Activated CD4-positive, CD25-positive, alpha-beta regulatory T cell treated with anti-CD3 and anti-CD28 coated beads, Interleukin-2, amount 50 U/mL, for 24 hours (primary cell): ENCODE measurements around the gene WFDC5.

Experiments used
- ATAC-seq, 2 donors: fragments of 150-1000 bp; cut with Tn5 transposase; one replicate each; pipeline ENCODE4 v1.10.0; 2021; ENCODE audit warnings: mild to moderate bottlenecking in 1 of 2, moderate library complexity in 1 of 2

WFDC5 gene

DNA sequence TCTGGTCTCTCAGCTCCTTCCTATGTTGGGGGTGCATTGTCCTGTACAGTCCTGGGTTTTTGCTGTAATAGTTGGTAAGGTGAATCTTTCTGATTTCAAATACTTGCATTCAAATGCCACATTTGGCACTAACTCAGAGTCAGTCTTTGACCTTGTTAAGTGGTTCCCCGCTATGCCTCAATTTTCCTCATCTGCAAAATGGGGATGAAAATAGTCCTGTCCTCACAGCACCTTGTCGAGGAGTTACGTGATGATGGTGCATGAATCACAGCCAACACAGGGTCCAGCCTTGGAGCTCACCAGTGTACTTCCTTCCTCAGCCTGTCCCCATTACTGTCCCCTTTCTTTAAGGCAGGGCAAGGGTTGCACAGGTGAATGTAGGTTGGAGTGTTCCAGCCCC is 1.1 kb downstream of the WFDC5 start:
- ATAC-seq, result no peak

DNA sequence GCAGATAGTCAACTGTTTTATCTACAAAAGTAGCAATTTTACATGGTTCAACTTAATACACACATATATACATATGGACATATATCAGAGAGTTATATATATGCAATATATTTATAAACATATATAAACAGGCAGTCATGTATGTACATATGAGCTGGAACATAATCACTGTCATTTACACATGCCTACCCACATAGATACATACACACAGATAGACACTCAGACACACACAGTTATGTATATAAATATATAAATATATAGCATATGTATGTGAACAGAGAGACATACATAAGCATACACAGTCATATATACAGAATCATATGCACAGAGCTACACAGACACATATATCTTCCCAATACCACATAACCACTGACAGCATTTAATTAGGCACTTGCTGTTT is 2.2 kb downstream of the WFDC5 start:
- ATAC-seq, result no peak

DNA sequence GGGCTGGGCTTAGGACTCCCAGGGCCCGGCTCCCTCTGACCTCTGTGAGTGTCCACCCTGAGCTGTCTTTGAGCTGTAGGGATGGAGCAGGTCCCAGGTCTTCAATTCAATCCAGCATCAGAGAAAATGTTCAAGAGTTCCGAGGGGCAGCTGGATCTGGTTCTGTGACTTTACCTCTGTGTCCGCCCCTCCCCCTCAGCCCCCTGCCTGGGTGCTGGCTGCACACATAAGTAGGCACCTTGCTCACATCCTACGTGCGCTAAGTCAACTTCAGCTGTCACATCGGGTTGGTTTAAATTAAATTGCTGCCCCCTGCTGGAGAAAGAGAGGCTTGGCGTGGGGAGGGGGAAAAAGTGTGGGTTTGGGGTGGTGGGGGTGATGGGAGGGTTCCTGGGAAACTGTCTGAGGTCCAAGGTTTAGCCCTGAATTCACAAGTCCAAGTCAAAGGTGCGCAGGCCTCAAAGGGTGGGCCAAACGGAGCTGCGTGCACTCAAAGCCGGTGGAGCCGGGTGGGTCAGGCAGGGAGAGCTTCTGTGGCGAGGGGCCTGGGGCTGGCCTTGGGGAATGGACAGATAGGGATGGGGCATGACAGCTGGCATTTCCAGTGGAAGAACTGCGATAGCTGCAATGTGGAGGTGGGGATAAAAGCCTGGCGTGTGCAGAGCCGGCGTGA is 3.0 kb downstream of the WFDC5 start:
- no peak for ATAC-seq

DNA sequence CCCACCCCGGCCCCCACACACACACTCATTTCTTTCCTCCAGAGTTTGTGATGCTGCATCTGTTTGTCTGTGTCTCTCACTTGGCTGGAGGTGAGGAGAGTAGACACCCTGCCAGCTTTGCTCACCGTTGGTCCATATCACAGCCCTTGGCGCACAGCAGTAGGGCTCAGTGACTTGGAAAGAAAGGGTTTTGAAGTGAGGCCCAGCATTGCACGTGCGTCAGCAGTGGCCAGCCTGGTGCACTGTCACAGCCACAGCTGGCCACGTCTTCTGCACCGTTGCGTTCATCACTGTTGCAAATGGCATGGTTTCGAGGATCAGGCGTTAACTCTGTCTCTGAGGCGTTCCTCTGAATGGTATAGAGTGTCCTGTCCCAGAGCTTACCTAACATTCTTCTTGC is 3.7 kb downstream of the WFDC5 start:
- no peak for ATAC-seq

DNA sequence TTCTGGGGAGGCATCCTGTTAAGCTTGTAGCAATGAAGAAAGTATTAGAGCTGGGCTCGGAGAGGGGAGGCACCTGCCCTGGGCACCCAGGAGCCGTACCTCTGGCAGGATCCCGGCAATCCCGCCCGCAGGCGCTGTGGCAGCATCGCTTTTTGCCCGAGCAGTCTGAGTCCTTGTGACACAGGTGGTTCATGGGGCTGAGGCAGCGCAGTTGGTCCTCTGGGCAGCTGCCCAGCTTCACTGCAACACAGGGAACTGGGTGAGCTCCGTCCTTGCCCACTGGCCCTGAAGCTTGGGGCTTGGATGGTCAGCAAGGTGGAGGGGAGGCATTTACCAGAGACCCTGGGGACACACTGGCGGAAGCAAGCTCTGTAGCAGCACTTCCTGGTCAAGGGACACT is 4.7 kb downstream of the WFDC5 start:
- no peak for ATAC-seq

DNA sequence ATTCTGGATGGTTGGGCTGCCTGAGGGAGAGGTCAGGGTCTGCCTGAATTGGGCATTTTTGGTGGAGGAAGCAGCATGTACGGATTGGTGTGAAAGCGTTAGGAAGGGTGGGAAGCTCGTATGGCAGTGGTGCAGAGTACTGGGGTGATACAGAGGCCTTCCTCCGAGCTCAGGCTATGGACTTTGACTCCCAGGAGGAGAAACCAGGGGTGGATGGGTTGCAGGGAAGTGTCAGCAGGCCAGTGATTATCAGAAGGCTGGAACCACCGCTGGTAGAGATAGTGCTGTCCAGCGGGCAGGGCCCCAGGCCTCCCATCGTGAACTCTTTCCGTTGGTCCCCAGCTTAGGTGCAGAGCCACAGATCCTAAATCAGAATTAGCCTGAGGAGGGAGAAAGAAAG is 5.3 kb downstream of the WFDC5 start:
- ATAC-seq, result no peak

DNA sequence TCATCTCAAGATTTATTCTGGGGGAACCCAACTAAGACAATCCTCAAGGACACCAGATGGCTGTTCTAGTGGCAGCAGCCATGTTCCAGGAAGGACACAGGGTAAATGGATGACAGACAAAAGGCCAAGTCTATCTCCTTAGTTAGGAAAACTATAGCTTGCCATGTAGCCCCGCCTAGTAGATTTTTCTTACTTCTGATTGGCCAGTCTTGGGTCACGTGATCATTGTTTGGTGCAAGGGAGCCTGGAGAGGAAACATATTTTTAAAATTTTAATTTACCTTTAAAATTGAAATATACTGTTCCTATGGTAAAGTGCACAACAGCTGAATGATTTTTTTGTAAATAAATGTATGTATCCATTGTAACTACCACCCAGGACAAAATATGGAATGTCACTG is 9.7 kb downstream of the WFDC5 start:
- ATAC-seq, result no peak

DNA sequence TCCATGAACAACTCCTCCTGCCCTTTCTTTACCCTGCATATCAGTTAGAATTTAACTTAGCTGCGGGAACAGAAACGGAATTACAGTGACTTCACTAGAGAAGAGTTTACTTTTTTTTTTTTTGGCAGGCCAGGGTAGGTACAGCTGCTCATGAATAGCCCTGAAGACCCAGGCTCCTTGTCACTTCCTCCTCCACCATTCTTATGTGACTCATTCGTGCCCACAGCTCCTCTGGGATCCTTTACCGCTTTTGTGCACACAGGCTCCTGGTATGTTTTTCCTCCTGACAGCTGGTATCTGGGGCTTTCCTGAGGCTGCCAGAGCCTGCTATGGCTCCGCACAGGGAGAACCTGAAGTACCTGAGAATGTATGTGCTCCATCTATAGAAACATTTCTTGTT is 10.2 kb downstream of the WFDC5 start:
- ATAC-seq, result no peak

DNA sequence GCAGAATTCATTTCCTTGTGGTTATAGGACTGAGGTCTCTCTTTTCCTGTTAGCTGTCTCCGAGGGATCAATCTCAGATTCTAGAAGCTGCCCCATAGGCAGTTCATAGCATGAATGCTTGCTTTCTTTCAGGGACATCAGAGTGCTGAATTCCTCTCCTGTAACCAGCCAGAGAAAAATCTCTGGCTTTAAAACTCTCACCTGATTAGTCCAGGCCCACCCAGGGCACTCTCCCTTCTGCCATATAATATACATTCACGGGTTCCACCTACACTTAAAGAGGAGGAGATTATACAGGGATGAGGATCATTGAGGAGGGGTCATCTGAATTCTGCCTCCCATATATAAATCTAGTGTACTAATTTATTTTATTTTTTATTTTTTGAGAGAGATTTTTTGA is 11.9 kb downstream of the WFDC5 start:
- ATAC-seq, result no peak

DNA sequence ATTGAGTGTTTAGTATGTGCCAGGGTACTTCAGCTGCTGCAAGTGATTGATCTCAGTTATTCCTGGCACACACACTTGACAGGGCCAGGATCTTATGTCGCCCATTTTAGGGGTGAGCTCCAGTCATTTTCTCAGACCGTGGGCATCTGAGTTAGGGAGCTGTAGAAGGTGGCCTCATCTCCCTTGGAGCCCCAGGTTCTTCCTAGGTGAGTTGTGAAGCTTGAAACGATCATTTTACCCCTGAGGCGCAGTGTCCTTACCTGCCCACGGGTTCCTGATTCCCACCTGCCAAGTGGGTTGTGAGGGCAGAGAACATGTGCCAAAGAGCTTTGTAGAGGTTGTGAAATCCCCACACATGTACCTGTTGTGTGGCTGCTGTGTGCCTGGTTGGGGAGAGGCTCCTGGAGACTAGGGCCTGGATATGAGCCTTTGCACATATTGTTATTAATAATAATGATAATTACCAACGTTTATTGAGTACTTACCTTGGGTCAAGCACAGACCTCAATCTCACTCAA is 13.6 kb downstream of the WFDC5 start:
- ATAC-seq, result no peak

DNA sequence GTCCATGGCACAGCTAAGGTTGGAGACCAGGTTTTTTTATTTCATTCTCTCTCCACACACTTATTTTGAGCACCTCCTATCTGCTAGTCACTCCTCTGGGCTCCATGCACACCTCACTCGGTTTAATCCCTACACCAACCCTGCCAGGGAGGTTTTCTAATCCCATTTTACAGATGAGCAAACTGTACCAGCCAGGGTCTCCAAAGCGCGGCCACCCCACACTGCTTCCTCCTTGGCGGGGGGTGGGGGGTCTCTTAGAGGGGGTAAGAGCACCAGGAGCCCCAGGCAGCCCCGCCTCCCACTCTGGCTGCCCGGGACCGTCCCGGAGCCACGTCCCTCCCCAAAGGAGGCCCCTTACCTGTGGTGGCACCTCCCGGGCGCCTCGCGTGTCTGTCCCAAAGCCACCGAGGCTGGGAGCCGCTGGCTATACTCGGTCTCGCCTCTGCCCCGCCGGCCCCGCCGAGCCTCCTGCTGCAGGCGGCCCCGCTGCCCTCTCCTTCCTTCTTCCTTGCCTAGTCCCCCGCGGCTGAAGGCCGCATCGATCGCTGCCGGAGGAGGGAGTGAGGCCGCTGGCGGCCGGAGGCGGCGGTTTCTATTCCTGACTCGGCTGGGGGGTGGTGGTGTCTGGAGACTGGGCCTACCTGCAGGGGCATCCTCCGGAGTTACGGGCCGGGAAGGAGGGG is 14.3 kb downstream of the WFDC5 start, which contains the start of gene KCNS1:
Gene KCNS1, minus strand, starts transcription at position 565 of the 683 bp plus-strand sequence. CDS start 1,891 bp downstream, outside the sequence.
- ATAC-seq, result no peak

DNA sequence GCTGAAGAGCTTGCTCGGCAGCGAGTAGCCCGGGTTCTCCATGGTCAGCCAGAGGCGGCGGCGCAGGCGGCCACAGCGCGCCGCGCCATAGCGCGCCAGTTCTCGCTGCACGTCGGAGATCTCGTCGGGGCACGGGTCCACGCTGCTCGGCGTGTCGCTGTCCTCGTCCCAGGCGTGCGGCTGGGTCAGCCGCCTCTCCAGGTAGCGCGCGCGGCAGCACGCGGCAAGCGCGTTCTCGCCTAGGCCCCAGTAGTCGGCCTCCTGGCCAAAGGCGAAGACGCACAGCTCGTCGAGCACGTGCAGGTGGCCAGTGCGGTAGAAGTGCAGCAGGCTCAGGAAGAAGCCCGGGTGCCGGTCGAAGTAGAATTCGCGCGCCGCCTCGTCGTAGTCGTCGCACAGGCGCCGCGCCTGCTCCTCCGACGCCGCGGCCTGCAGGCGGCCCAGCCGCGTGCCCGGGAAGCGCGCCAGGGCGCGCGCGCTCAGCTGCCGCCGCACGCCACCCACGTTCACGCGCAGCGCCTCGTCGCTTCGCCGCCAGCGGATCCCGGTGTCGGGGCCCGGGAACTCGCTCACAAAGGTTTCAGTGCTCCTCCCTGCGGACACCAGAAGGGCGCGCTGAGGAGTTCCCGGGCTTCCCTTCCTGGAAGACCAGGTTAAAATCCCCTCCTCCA is 16.7 kb downstream of the WFDC5 start:
- ATAC-seq, result peak in 1 of 2 donors; percentile 12

DNA sequence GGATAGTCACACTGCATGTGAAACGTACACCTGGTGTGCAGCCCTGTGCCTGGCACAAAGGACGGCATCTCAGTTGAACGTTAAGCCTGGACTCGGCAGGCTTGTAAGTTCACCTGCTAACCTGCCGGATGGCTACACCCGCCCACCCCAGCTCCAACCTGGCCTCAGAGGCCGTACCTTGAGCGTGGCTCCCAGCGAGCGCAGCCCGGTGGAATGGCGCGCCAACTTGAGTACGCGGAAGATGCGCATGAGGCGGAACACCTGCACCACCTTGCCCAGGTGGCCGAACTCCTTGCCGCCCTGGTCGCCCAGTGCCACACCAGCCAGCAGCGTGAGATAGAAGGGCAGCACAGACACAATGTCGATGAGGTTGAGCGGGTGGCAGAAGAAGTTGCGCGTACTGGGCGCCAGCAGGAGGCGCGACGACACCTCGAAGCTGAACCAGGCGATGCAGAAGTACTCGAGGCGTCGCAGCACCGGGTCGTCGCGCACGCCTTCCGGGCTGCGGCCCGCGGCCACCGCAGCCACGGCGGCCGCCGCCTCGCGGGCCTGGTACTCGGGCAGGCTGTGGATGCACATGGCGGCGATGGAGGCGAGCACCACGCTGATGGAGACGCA is 17.4 kb downstream of the WFDC5 start:
- ATAC-seq, result peak; percentile 29 to 41

DNA sequence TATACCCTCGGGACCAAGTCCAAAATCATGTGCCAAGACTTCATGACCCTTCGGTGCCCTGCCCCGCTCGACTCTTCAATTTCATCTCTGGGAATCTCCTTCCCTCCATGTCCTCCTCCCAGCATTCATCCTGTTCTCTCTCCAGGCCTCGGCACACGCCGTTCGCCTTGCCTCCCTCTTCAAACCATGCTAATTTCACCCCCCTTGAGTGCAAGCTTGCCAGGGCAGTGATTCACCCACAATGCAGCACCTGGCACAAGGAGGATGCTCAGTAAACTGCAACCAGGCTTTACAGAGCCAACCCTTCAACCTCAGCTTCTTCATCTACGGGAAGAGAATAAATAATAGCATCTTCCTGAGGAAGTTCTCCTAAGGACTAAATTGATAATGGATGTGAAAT is 18.2 kb downstream of the WFDC5 start:
- no peak for ATAC-seq

DNA sequence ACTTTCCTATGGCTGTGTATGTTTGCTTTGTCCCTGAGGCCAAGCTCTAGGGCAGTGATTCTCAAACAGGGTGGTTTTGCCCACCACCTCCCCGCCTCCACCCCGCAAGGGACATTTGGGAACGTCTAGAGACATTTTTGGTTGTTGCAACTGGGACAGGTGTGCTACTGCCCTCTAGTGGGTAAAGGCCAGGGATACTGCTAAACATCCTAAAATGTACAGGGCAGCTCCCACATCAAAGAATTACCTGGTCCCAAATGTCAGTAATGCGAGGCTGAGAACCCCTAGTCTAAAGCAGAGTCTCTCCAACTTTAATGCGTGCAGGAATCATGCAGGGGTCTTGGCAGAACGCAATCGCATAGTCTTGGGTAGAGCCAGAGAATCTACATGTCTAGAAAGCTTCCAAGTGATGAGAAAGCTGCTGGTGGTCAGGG is 19.2 kb downstream of the WFDC5 start:
- ATAC-seq, result peak; percentile 51

DNA sequence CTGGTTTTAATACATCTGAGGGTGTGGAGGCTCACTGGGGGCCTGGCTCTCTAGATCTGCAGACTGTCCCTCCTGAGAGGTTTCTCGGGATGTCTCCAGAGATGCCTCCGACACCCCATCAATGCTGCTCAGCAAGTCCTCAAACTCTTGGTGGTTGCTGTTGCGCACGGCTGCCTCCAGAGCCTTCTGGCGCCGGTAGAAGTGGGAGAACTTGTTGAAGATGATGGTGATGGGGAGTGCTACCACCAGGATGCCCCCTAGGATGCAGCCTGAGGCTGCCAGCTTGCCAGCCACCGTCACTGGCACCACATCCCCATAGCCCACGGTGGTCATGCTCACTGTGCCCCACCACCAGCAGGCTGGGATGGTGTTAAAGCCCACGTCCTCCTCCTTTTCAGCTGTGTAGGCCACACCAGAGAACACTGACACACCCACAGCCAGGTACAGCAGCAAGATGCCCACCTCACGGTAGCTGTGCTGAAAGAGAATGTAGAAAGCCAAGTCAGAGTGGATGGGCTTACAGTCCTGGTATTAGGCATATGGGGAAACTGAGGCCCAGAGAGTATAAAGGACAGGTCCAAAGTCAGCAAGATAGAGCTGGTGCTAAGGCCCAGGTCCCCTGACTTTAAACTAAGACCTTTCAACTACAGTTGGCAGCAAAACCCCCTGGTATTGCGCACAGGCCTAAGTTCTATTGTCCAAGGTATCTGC is 20.0 kb downstream of the WFDC5 start:
- ATAC-seq, result no peak

DNA sequence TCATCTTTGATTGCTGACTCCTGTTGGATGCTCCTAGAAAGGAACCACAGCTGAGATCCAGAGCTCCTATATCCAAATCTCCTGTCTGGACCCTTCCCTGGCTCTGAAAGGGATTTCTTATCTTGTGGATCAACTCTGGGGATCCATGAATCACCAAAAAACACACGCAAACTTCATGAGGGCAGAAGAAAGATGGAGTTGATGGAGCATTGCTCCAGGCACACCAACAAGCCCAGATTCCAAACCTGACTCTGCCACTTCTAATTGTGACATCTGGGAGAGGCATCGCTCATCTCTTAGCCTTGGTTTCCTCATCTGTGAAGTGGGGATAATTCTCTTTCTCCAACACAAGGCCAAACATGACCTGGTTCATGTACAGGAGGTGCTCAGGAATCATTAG is 20.8 kb downstream of the WFDC5 start:
- ATAC-seq, result no peak

DNA sequence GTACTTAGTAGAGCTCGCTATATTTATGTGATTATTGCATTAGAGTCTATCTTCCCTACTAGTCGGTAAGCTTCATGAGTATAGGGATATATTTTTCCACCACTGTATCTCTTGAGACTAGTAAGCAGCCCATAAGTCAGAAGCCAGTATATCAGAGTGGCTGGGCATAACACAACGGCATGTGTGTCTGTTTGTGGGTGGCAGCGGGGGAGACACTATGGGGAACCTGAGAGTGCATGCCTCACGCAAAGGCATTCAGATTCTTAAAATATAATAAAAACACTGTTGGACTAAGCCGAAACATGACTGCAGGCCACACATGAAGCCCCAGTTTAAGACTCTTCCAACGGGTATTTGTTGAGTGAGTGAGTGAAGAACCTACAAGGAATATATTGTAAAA is 22.1 kb downstream of the WFDC5 start:
- ATAC-seq, result no peak

DNA sequence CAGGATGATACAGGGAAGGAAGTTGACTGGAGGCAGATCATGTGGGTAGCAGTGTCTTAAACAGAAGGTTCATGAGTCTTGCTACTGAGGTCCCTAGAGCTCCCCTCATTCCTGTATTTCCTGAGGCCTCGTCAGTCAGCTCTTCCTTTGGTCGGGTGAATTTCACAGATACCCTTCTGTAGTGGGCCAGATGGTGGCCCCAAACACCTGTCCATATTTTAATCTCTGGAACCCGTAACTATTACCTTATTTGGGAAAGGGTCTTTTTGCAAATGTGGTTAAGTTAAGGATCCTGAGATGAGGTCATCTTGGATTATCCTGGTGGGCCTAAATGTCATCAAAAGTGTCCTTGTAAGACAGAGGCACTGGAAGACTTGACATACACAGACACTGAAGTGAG is 23.6 kb downstream of the WFDC5 start:
- ATAC-seq, result no peak

DNA sequence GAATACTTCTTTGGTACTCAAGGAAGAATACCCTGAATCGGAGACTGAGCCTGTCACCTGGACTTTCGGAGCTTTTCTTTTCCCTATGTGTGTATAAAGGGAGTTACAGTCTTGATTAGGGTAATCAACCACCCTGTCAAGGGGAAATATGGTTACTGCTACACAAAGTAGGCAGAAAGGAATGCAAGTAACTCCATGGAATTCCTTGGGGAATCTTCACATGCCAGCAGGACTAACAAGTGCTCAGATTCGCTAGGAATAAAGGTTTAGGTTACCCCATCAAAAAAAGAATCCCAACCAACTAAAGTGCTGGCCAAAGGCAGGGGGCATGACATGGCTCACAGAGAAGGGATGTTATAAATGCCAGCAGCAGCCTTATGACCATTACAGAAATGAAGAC is 24.5 kb downstream of the WFDC5 start:
- ATAC-seq, result no peak

DNA sequence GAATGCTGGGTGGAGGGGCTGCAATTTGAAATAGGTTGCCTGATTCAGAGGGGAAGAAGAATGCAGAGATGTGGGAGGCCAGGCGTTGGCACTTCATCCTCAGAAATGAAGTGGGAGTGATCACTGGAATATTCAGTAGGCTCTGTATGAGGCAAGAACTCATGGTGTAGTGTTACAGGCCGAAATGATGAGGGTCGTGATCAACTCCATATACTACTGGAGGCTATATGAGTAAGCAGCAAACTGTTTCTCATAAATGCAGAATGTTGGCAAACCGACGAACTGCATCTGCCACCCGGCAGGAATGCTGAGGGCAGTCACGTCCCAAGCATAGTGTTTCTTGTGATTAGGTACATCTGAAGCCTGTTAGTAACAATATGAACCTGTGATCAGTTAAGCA is 26.7 kb downstream of the WFDC5 start:
- ATAC-seq, result no peak

DNA sequence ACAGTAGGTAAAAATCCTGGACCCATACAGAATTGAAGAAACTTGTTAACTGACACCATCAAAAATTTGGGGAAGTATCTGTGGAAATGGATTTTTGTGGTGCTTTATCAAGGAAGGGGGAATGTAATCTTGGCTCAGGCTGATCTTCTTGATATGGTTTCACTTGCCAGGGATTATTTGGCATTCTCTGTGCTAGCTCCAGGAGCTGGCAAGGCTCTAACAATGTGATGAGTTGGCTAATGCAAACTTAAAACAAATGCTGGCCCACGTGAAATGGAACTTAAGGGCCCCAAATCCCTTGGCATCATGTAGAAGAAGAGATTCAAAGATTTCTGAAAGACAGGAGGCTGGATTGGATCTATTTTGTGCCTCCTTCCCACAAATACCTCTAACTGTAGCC is 27.2 kb downstream of the WFDC5 start:
- ATAC-seq, result no peak
